NT2/D1 (cell line): ENCODE data around the gene IQGAP3.

Experiments
- SUZ12 ChIP-seq: IDR thresholded peaks from 2 replicates; pipeline ENCODE4 v1.6.1; 2011; ENCODE audit not compliant: insufficient read length, insufficient read depth; ENCODE audit errors: extremely low read depth
- ZNF274 ChIP-seq: IDR thresholded peaks from 2 replicates; pipeline ENCODE4 v1.6.1; 2011; ENCODE audit warnings: mild to moderate bottlenecking, low read depth, low read length

DNA sequence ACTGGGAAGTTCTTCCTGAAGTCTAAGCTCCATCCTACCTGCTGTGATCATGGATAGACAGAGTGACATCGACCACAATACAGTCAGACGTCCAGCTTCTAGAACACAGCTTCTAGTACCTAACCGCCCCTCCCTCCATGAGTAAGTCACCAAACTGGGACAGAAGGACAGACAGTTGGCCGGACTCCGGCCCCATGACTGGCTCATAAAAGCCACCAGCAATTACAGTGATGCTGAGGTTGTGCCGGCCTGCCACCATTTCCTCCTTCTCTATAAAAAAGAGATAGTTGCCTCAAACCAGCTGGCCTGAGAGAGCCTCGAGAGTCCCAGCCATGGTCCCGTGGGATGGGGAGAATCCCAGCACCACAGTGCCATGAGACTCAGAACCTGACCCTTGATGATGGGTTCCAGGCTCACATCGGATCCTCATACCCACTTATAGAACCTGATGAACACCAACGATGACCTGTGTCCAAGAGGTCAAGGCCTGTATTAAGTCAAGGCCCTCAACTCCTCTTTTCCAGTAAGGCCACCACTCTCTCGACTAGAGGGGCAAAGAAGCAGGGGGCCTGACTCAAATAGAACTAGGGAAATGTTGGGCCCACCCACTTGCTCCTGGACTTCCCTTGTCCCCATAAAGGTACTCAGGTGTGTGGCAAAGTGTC, 75.2 kb downstream of the IQGAP3 start:
- no peak for TF ChIP-seq ZNF274
- no peak for TF ChIP-seq SUZ12
